Measurements from ENCODE around the gene CCDC102A. TPM values are rescaled to one million over a fixed set of nuclear protein-coding genes. Genes with fewer than 3 reads are reported as not detected.

The CCDC102A gene
- total RNA-seq, 4 donors from 2014 or later, result 24.4 to 56.6 (median 35.7) TPM

GRCh38 chr16:57534337-57534880 is 2.0 kb downstream of the CCDC102A start:
- Histone ChIP-seq H3K36me3 (no peaks in the 10 kb centered on the region), H3K27me3 (no peaks in the 10 kb centered on the region), H3K9me3 (no peaks in the 10 kb centered on the region), H3K4me3 (peak overlapping the region in 1 of 2 donors; percentile 3), H3K27ac (peak overlapping the region in 3 of 4 donors; percentile 59 to 95 (median 91)), H3K4me1 (peaks cover 0 to 78% (median 51%) of the 10 kb centered on the region in 3 donors)
- WGBS, 2 donors (ENCODE audit: low coverage in 1 of 2), result 88 to 96% methylated on average over 3 to 4 of the region's 7 CpGs
- ATAC-seq, result no peak
- TF ChIP-seq POLR2AphosphoS5 (IDR thresholded peaks at IDR 0.05) (no peak), EP300 (IDR thresholded peaks at IDR 0.05) (no peak), CTCF (IDR thresholded peaks at IDR 0.05) (no peak), POLR2A (IDR thresholded peaks at IDR 0.05) (no peak)

DNA sequence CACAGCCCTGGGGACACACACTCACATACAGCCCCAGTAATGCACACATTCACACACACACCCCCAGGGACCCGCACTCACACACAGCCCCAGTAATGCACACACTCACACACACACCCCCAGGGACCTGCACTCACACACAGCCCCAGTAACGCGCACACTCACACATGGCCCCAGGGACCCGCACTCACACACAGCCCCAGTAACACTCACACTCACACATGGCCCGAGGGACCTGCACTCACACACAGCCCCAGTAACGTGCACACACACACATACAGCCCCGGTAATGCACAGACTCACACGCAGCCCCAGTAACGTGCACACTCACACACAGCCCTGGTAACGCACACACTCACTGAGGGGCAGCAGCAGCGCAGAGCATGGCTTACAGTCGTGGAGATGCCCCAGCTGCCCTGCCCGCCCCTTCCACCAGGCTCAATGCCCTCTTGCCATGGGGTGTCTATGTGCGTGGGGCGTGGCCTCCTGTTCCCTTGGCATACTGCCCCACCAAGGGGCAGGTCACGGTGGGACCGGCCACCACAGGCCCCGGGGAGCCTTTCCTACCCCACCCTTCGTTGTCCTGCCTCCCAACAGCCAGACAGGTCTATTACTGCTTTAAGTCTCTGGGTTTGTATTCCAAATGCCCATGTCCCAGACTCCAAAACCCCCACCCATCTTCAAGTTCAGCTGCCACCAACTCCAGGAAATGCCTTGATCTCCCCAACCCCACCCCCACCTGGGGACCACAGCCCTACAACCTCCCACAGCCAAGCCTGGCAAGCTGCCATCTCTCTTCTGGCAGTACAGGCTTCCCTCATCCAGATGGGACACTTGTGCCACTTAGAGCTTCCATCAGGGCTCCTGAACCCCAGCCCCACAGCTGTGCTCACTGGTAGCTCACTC is 2.7 kb downstream of the CCDC102A start:
- Histone ChIP-seq H3K27me3 (no peaks in the 10 kb centered on the region), H3K9me3 (no peaks in the 10 kb centered on the region), H3K27ac (peak overlapping the region in 3 of 4 donors; percentile 59 to 95 (median 91)), H3K4me3 (peak overlapping the region in 1 of 2 donors; percentile 3), H3K4me1 (peaks cover 0 to 83% (median 51%) of the 10 kb centered on the region in 3 donors), H3K36me3 (no peaks in the 10 kb centered on the region)
- WGBS, 2 donors (ENCODE audit: low coverage in 1 of 2), result 42 to 43% methylated on average over 6 to 11 of the region's 19 CpGs
- no peak for ATAC-seq
- no peak for TF ChIP-seq EP300 (IDR thresholded peaks at IDR 0.05)
- no peak for TF ChIP-seq CTCF (IDR thresholded peaks at IDR 0.05)
- no peak for TF ChIP-seq POLR2AphosphoS5 (IDR thresholded peaks at IDR 0.05)
- TF ChIP-seq POLR2A (IDR thresholded peaks at IDR 0.05), result no peak

GRCh38 chr16:57532266-57532625 is 4.1 kb downstream of the CCDC102A start:
- Histone ChIP-seq H3K4me3 (no peak overlapping the region), H3K4me1 (peaks cover 0 to 78% (median 51%) of the 10 kb centered on the region in 3 donors), H3K27me3 (no peaks in the 10 kb centered on the region), H3K9me3 (no peaks in the 10 kb centered on the region), H3K27ac (peak overlapping the region in 2 of 4 donors; percentile 59 to 87), H3K36me3 (peaks cover 0 to 10% of the 10 kb centered on the region in 2 donors)
- 93% methylated on average over 3 of the region's 7 CpGs; no CpG with 5 or more reads in 1 of the 2 donors for WGBS, 2 donors (ENCODE audit: low coverage in 1 of 2)
- no peak for ATAC-seq
- TF ChIP-seq POLR2A (IDR thresholded peaks at IDR 0.05) (no peak), POLR2AphosphoS5 (IDR thresholded peaks at IDR 0.05) (no peak), EP300 (IDR thresholded peaks at IDR 0.05) (no peak), CTCF (IDR thresholded peaks at IDR 0.05) (no peak)

DNA sequence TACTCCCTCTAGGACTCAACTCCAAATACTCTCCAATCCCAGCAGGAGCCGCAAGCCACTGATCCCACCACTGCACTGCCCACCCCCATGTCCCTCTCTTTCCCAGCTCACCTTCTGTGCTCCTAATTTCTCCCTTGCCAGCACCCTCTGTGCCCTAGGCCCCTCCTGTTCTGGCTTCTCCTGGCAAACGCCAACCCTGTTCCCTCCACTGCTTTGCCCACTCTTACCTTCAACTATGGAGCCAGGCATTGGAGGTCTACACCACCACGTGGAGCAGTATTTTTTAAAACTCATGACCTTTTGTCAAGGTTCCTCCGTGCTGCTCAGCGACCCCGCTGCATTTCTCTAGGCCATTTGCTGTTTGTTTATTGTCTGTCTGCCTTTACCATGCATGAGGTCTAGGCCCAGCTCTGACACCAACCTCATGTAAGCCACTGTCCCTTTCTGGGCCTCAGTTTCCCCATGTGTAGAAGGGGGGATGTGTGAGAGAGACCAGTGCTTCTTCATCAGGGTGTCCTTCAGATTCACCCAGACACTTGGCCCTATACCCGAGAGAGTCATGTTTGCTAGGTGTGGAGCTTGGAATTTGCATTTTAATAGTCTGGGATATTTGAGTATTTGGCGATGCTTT is 4.6 kb downstream of the CCDC102A start:
- H3K9me3 ChIP-seq, result no peaks in the 10 kb centered on the region
- no peaks in the 10 kb centered on the region for H3K27me3 ChIP-seq
- no peak for TF ChIP-seq EP300 (IDR thresholded peaks at IDR 0.05)
- TF ChIP-seq POLR2A (IDR thresholded peaks at IDR 0.05), result no peak
- TF ChIP-seq POLR2AphosphoS5 (IDR thresholded peaks at IDR 0.05), result no peak
- no peak for TF ChIP-seq CTCF (IDR thresholded peaks at IDR 0.05)
- WGBS, 2 donors (ENCODE audit: low coverage in 1 of 2), result 77 to 82% methylated on average over 7 to 8 of the region's 8 CpGs
- peaks cover 0 to 73% (median 46%) of the 10 kb centered on the region in 3 donors for H3K4me1 ChIP-seq
- no peak for ATAC-seq
- H3K36me3 ChIP-seq, result peaks cover 0 to 14% of the 10 kb centered on the region in 2 donors
- H3K27ac ChIP-seq, result peak overlapping the region in 3 of 4 donors; percentile 79 to 88 (median 87)
- H3K4me3 ChIP-seq, result no peak overlapping the region

Measured in gastroesophageal sphincter (tissue), 4 donors.